Esophagus muscularis mucosa (tissue), 4 donors: ENCODE measurements around the gene EIF4G3. TPM values are rescaled to one million over a fixed set of nuclear protein-coding genes. Genes with fewer than 3 reads are reported as not detected.
"Not testable (repeated sequence)": the region's sequence is repeated elsewhere in the genome, so short reads cannot be mapped to it uniquely, and the experiment has no call there.

ENCODE experiments used
- DNase-seq: peaks from one replicate; pipeline ENCODE4 v3.0.0-alpha.2; 2017; ENCODE audit errors: extremely low spot score
- H3K27ac ChIP-seq, 4 donors: fragments of 200-600 bp; sonication (generic); replicated peaks in 1 of 4; 1 replicate in 3 of 4; 2 replicates in 1 of 4; pipeline ENCODE4 v1.5.1; 2016 to 2019; ENCODE audit warnings: mild to moderate bottlenecking in 1 of 4
- H3K27me3 ChIP-seq, 4 donors: fragments of 200-600 bp; sonication (generic); one replicate each; pipeline versions ENCODE4 v1.5.1 to v1.6.0; 2016 to 2019
- H3K36me3 ChIP-seq, 4 donors: fragments of 200-600 bp; sonication (generic); one replicate each; pipeline ENCODE4 v1.5.1; 2016 to 2019
- H3K4me1 ChIP-seq, 4 donors: fragments of 200-600 bp; sonication (generic); one replicate each; pipeline ENCODE4 v1.5.1; 2016 to 2019
- H3K4me3 ChIP-seq, 4 donors: fragments of 200-600 bp; sonication (generic); 1 replicate in 2 of 4; 2 replicates in 2 of 4; pipeline ENCODE4 v1.5.1; 2016 to 2019; ENCODE audit warnings: mild to moderate bottlenecking in 4 of 4, moderate library complexity in 1 of 4
- H3K9me3 ChIP-seq, 4 donors: fragments of 200-600 bp; sonication (generic); 1 replicate in 3 of 4; 2 replicates in 1 of 4; pipeline ENCODE4 v1.5.1; 2016 to 2019
- EP300 ChIP-seq: sonication (generic); formaldehyde crosslinking; IDR thresholded peaks from one replicate; pipeline ENCODE4 v1.6.1; 2017; ENCODE audit warnings: antibody characterized with exemption
- POLR2A ChIP-seq: fragments of 450-650 bp; IDR thresholded peaks from one replicate; pipeline ENCODE4 v1.6.1; 2017; ENCODE audit warnings: antibody characterized with exemption, moderate library complexity, mild to moderate bottlenecking, low read depth
- POLR2AphosphoS5 ChIP-seq, 2 donors: sonication (generic); formaldehyde crosslinking; IDR thresholded peaks; one replicate each; pipeline ENCODE4 v1.6.1; 2017; ENCODE audit warnings: antibody characterized with exemption in 2 of 2
- WGBS: methylation state at CpG from one replicate; pipeline ENCODE4 v1.1.5; 2018; 5-methylcytosine and 5-hydroxymethylcytosine counted together
- intact Hi-C: fragments of 100-400 bp; cut with DNase I; formaldehyde crosslinking; loops from one replicate; pipeline ENCODE4 v1.15.1; 2023
- total RNA-seq, 4 donors: library from RNA; depleted of rRNA; stranded (reverse); fragments of >200 nt; gene quantifications; one replicate each; pipeline versions ENCODE4 v1.1.0 to v1.2.1, GENCODE V29; 2016
- TF ChIP-seq, protein P1 (sequence below), 3 experiments: fragments of 200-600 bp in 2 of 3; fragments of 450-650 bp in 1 of 3; sonication (generic) in 2 of 3; IDR thresholded peaks; one replicate each; pipeline ENCODE4 v1.5.1; 2017 to 2019; ENCODE audit warnings: antibody characterized with exemption in 3 of 3, mild to moderate bottlenecking in 2 of 3, moderate library complexity in 1 of 3

EIF4G3 gene
- total RNA-seq, 4 donors from 2014 or later: 43.7 to 64.0 (median 62.2) TPM

DNA sequence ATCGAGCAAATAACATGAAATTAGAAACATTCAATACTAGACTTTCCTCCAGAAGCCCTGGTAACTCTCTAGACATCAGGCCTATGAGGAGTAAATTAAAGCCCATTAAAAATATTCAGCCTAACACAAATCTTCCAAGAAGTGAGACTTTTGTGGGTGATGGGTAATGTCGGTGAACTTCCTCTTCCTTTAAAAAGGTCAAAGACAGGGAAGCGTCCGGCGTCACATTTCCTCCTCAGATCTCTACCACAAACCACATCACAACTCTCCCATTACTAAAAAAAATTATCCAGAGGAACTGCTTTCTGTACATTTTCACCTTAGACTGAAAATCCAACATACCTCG, 1.4 kb downstream of the EIF4G3 start:
- H3K9me3 ChIP-seq: no peaks in the 10 kb centered on the region
- H3K4me1 ChIP-seq: peaks cover 21 to 56% (median 43%) of the 10 kb centered on the region in 4 donors
- H3K4me3 ChIP-seq: peak overlapping the region; percentile 66 to 96 (median 76)
- peaks cover 0 to 2% (median under 1%) of the 10 kb centered on the region in 4 donors for H3K36me3 ChIP-seq
- WGBS: 2% methylated on average over 6 of the region's 6 CpGs
- H3K27me3 ChIP-seq: no peaks in the 10 kb centered on the region
- intact Hi-C loops: loop anchor here (10.0 kb wide), 1 partner anchor 150 kb away; no protein-coding TSS in a partner anchor
- no peak for DNase-seq
- peak overlapping the region; percentile 88 to 94 (median 94) for H3K27ac ChIP-seq
- TF ChIP-seq EP300: no peak
- TF ChIP-seq POLR2AphosphoS5 (IDR thresholded peaks at IDR 0.05): no peak
- TF ChIP-seq, protein P1, sequence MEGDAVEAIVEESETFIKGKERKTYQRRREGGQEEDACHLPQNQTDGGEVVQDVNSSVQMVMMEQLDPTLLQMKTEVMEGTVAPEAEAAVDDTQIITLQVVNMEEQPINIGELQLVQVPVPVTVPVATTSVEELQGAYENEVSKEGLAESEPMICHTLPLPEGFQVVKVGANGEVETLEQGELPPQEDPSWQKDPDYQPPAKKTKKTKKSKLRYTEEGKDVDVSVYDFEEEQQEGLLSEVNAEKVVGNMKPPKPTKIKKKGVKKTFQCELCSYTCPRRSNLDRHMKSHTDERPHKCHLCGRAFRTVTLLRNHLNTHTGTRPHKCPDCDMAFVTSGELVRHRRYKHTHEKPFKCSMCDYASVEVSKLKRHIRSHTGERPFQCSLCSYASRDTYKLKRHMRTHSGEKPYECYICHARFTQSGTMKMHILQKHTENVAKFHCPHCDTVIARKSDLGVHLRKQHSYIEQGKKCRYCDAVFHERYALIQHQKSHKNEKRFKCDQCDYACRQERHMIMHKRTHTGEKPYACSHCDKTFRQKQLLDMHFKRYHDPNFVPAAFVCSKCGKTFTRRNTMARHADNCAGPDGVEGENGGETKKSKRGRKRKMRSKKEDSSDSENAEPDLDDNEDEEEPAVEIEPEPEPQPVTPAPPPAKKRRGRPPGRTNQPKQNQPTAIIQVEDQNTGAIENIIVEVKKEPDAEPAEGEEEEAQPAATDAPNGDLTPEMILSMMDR (IDR thresholded peaks at IDR 0.05): no peak
- TF ChIP-seq POLR2A: no peak

DNA sequence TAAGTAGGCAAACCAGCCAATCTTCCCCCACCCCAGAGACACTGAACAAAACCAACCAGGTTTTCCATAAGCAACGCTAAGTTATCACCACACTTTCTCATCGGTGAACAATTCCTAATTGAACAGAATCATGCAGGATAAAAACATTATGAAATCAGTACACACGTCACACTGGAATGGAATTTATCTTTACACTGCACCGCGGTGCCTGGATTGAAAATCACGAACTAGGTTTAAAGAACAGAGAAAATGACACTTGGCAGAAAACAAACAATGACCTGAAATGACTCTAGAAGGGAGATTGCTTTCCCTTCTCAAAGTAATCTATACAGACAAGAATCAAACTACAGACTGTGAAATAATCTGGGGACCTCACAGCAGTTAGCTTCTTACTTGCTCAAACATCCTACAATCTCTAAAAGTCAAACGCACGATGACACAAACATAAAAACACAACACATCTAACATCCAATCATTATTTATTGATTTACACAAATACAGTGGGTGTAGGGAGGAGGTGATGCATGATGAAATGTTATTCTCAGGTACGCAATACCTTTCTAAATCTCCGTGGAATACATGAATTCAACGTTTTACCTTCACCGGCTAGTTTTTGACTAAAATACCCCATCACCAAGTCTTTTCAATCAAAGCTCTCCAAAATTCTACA, 1.9 kb downstream of the EIF4G3 start:
- Histone ChIP-seq H3K4me1 (peaks cover 21 to 57% (median 44%) of the 10 kb centered on the region in 4 donors), H3K9me3 (no peaks in the 10 kb centered on the region), H3K27me3 (no peaks in the 10 kb centered on the region), H3K4me3 (peak overlapping the region; percentile 66 to 96 (median 76)), H3K36me3 (peaks cover 0 to 6% (median 2%) of the 10 kb centered on the region in 4 donors), H3K27ac (peak overlapping the region; percentile 88 to 94 (median 94))
- intact Hi-C loops: loop anchor here (10.0 kb wide), 1 partner anchor 150 kb away; no protein-coding TSS in a partner anchor
- TF ChIP-seq POLR2A: no peak
- TF ChIP-seq, protein P1 (IDR thresholded peaks at IDR 0.05): no peak
- TF ChIP-seq EP300: no peak
- TF ChIP-seq POLR2AphosphoS5 (IDR thresholded peaks at IDR 0.05): no peak
- WGBS: 12% methylated on average over 12 of the region's 12 CpGs
- DNase-seq: no peak

DNA sequence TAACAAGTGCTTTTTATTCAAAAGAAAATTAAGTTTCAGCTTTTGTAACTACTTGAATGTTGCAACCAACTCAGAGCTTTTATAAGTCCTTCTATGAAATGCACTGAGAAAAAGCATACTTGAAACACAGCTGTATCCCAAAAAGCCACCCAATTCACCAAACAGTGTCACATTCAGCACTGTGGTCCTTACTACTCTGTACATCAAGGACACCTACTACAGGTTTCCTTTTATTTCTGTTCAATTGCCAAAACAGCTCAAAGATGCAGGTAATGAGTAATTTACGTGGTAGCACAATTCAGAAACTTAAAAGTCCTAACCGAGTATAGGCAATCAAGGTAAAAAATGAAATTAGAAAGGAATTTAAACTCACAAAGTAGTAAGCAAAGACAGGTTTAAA, 2.5 kb downstream of the EIF4G3 start:
- intact Hi-C loops: loop anchor here (10.0 kb wide), 1 partner anchor 149 kb away; no protein-coding TSS in a partner anchor
- no peaks in the 10 kb centered on the region for H3K27me3 ChIP-seq
- H3K36me3 ChIP-seq: peaks cover 0 to 12% (median 2%) of the 10 kb centered on the region in 4 donors
- TF ChIP-seq POLR2A (no peak), EP300 (no peak), POLR2AphosphoS5 (IDR thresholded peaks at IDR 0.05) (no peak)
- TF ChIP-seq, protein P1 (IDR thresholded peaks at IDR 0.05): no peak
- peak overlapping the region; percentile 88 to 94 (median 94) for H3K27ac ChIP-seq
- DNase-seq: no peak
- no peaks in the 10 kb centered on the region for H3K9me3 ChIP-seq
- peak overlapping the region; percentile 66 to 96 (median 76) for H3K4me3 ChIP-seq
- 39% methylated on average over 2 of the region's 2 CpGs for WGBS
- peaks cover 21 to 57% (median 44%) of the 10 kb centered on the region in 4 donors for H3K4me1 ChIP-seq

DNA sequence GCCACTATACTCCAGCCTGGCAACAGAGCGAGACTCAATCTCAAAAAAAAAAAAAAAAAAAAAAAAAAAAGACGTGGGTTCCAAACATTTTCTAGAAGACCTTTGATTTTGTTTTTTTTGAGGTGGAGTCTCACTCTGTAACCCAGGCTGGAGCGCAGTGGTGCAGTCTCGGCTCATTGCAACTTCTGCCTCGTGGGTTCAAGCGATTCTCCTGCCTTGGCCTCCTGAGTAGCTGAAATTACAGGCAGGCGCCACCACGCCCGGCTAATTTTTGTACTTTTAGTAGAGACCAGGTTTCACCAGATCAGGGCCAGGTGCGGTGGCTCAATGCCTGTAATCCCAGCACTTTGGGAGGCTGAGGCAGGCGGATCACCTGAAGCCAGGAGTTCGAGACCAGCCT, 3.6 kb downstream of the EIF4G3 start:
- not testable (repeated sequence) for H3K9me3 ChIP-seq, DNase-seq, H3K27me3 ChIP-seq, H3K4me3 ChIP-seq
- H3K36me3 ChIP-seq: peaks cover 0 to 22% (median 7%) of the 10 kb centered on the region in 4 donors
- H3K4me1 ChIP-seq: peaks cover 21 to 57% (median 44%) of the 10 kb centered on the region in 4 donors
- peak overlapping the region; percentile 88 to 94 (median 94) for H3K27ac ChIP-seq
- intact Hi-C loops: loop anchor here (10.0 kb wide), 1 partner anchor 148 kb away; no protein-coding TSS in a partner anchor
- 79% methylated on average over 10 of the region's 12 CpGs for WGBS

DNA sequence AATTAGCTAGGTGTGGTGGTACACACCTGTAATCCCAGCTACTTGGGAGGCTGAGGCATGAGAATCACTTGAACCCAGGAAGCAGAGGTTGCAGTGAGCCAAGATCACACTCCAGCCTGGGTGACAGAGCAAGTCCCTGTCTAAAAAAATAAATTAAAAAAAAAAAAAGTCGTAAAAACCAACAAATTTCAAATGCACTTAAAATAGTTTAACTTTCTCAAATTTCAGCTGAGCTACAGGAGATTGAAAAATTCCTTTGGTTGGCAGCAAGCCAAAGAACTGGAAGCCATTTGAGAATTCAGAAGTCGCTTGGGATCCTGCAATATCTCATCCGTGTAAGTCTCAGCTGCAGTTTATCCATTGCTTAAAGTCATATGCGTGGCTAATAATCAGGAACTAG, 5.9 kb downstream of the EIF4G3 start:
- not testable (repeated sequence) for H3K27me3 ChIP-seq, H3K4me3 ChIP-seq, DNase-seq, H3K9me3 ChIP-seq
- Histone ChIP-seq H3K27ac (peak overlapping the region; percentile 17 to 72 (median 60)), H3K36me3 (peaks cover 0 to 38% (median 9%) of the 10 kb centered on the region in 4 donors), H3K4me1 (peaks cover 21 to 49% (median 41%) of the 10 kb centered on the region in 4 donors)
- intact Hi-C loops: loop anchor here (10.0 kb wide), 1 partner anchor 146 kb away; no protein-coding TSS in a partner anchor
- 31% methylated on average over 4 of the region's 4 CpGs for WGBS
